ENCODE data around the gene KHK.

Gene KHK

GRCh38 chr2:27065128-27065527, 21.4 kb upstream of the KHK start:
- Histone ChIP-seq H3K4me1 (ENCODE audit: control insufficient read depth in 1 of 2, insufficient read depth in 2 of 2, low read length in 2 of 2) (peaks cover 11 to 27% of the 10 kb centered on the region in 2 donors), H3K36me3 (ENCODE audit: control insufficient read depth in 1 of 2, insufficient read depth in 2 of 2, low read length in 2 of 2) (peaks cover 18 to 33% of the 10 kb centered on the region in 2 donors), H3K27me3 (ENCODE audit: low read depth, low read length) (no peaks in the 10 kb centered on the region), H3K9me3 (ENCODE audit: control insufficient read depth in 1 of 2, low read length in 2 of 2) (no peaks in the 10 kb centered on the region), H3K4me3 (ENCODE audit: low read depth in 1 of 2, low read length in 2 of 2) (no peak overlapping the region), H3K27ac (ENCODE audit: low read length) (no peak overlapping the region)

GRCh38 chr2:27067385-27067784, 19.2 kb upstream of the KHK start:
- no peaks in the 10 kb centered on the region for H3K27me3 ChIP-seq (ENCODE audit: low read depth, low read length)
- peaks cover 15 to 37% of the 10 kb centered on the region in 2 donors for H3K4me1 ChIP-seq (ENCODE audit: control insufficient read depth in 1 of 2, insufficient read depth in 2 of 2, low read length in 2 of 2)
- H3K36me3 ChIP-seq (ENCODE audit: control insufficient read depth in 1 of 2, insufficient read depth in 2 of 2, low read length in 2 of 2) = peaks cover 18 to 29% of the 10 kb centered on the region in 2 donors

GRCh38 chr2:27069436-27069835, 17.1 kb upstream of the KHK start:
- H3K4me1 ChIP-seq (ENCODE audit: control insufficient read depth in 1 of 2, insufficient read depth in 2 of 2, low read length in 2 of 2) = peaks cover 18 to 57% of the 10 kb centered on the region in 2 donors

More at GRCh38 chr2:27067385-27067784, 19.2 kb upstream of the KHK start:
- H3K9me3 ChIP-seq (ENCODE audit: control insufficient read depth in 1 of 2, low read length in 2 of 2) = no peaks in the 10 kb centered on the region
- H3K27ac ChIP-seq (ENCODE audit: low read length) = no peak overlapping the region
- H3K4me3 ChIP-seq (ENCODE audit: low read depth in 1 of 2, low read length in 2 of 2) = no peak overlapping the region

GRCh38 chr2:27069961-27070618, 16.5 kb upstream of the KHK start:
- Histone ChIP-seq H3K36me3 (ENCODE audit: control insufficient read depth in 1 of 2, insufficient read depth in 2 of 2, low read length in 2 of 2) (peaks cover 13 to 27% of the 10 kb centered on the region in 2 donors), H3K27me3 (ENCODE audit: low read depth, low read length) (no peaks in the 10 kb centered on the region), H3K27ac (ENCODE audit: low read length) (peak overlapping the region; percentile 90), H3K9me3 (ENCODE audit: control insufficient read depth in 1 of 2, low read length in 2 of 2) (no peaks in the 10 kb centered on the region), H3K4me3 (ENCODE audit: low read depth in 1 of 2, low read length in 2 of 2) (peak overlapping the region; percentile 97 to 98), H3K4me1 (ENCODE audit: control insufficient read depth in 1 of 2, insufficient read depth in 2 of 2, low read length in 2 of 2) (peaks cover 23 to 64% of the 10 kb centered on the region in 2 donors)

More at GRCh38 chr2:27069436-27069835, 17.1 kb upstream of the KHK start:
- Histone ChIP-seq H3K27me3 (ENCODE audit: low read depth, low read length) (no peaks in the 10 kb centered on the region), H3K4me3 (ENCODE audit: low read depth in 1 of 2, low read length in 2 of 2) (no peak overlapping the region), H3K36me3 (ENCODE audit: control insufficient read depth in 1 of 2, insufficient read depth in 2 of 2, low read length in 2 of 2) (peaks cover 13 to 29% of the 10 kb centered on the region in 2 donors), H3K9me3 (ENCODE audit: control insufficient read depth in 1 of 2, low read length in 2 of 2) (no peaks in the 10 kb centered on the region), H3K27ac (ENCODE audit: low read length) (no peak overlapping the region)

- Histone ChIP-seq H3K4me1 (ENCODE audit: control insufficient read depth in 1 of 2, insufficient read depth in 2 of 2, low read length in 2 of 2) (peaks cover 23 to 70% of the 10 kb centered on the region in 2 donors), H3K27me3 (ENCODE audit: low read depth, low read length) (no peaks in the 10 kb centered on the region), H3K27ac (ENCODE audit: low read length) (peak overlapping the region; percentile 90)
Measured at GRCh38 chr2:27070653-27071276, 15.8 kb upstream of the KHK start.

GRCh38 chr2:27071277-27071989, 15.1 kb upstream of the KHK start, which contains the start of gene OST4:
Gene OST4, minus strand, starts transcription at chr2:27071654.
- no peaks in the 10 kb centered on the region for H3K27me3 ChIP-seq (ENCODE audit: low read depth, low read length)
- peaks cover 23 to 73% of the 10 kb centered on the region in 2 donors for H3K4me1 ChIP-seq (ENCODE audit: control insufficient read depth in 1 of 2, insufficient read depth in 2 of 2, low read length in 2 of 2)
- H3K27ac ChIP-seq (ENCODE audit: low read length) = peak within 1 kb of the TSS; percentile 90
- H3K36me3 ChIP-seq (ENCODE audit: control insufficient read depth in 1 of 2, insufficient read depth in 2 of 2, low read length in 2 of 2) = peaks cover 8 to 23% of the 10 kb centered on the region in 2 donors
- peak within 1 kb of the TSS; percentile 97 to 98 for H3K4me3 ChIP-seq (ENCODE audit: low read depth in 1 of 2, low read length in 2 of 2)
- H3K9me3 ChIP-seq (ENCODE audit: control insufficient read depth in 1 of 2, low read length in 2 of 2) = no peaks in the 10 kb centered on the region

More at GRCh38 chr2:27070653-27071276, 15.8 kb upstream of the KHK start:
- Histone ChIP-seq H3K36me3 (ENCODE audit: control insufficient read depth in 1 of 2, insufficient read depth in 2 of 2, low read length in 2 of 2) (peaks cover 8 to 23% of the 10 kb centered on the region in 2 donors), H3K9me3 (ENCODE audit: control insufficient read depth in 1 of 2, low read length in 2 of 2) (no peaks in the 10 kb centered on the region), H3K4me3 (ENCODE audit: low read depth in 1 of 2, low read length in 2 of 2) (peak overlapping the region; percentile 97 to 98)

GRCh38 chr2:27071990-27072830, 14.4 kb upstream of the KHK start:
- Histone ChIP-seq H3K27ac (ENCODE audit: low read length) (peak overlapping the region; percentile 88), H3K36me3 (ENCODE audit: control insufficient read depth in 1 of 2, insufficient read depth in 2 of 2, low read length in 2 of 2) (peaks cover 8 to 23% of the 10 kb centered on the region in 2 donors), H3K4me3 (ENCODE audit: low read depth in 1 of 2, low read length in 2 of 2) (peak overlapping the region; percentile 60 to 97), H3K4me1 (ENCODE audit: control insufficient read depth in 1 of 2, insufficient read depth in 2 of 2, low read length in 2 of 2) (peaks cover 23 to 77% of the 10 kb centered on the region in 2 donors), H3K9me3 (ENCODE audit: control insufficient read depth in 1 of 2, low read length in 2 of 2) (no peaks in the 10 kb centered on the region), H3K27me3 (ENCODE audit: low read depth, low read length) (no peaks in the 10 kb centered on the region)

GRCh38 chr2:27072920-27073319, 13.7 kb upstream of the KHK start:
- Histone ChIP-seq H3K27me3 (ENCODE audit: low read depth, low read length) (no peaks in the 10 kb centered on the region), H3K4me3 (ENCODE audit: low read depth in 1 of 2, low read length in 2 of 2) (peak overlapping the region in 1 of 2 donors; percentile 97), H3K4me1 (ENCODE audit: control insufficient read depth in 1 of 2, insufficient read depth in 2 of 2, low read length in 2 of 2) (peaks cover 23 to 73% of the 10 kb centered on the region in 2 donors), H3K36me3 (ENCODE audit: control insufficient read depth in 1 of 2, insufficient read depth in 2 of 2, low read length in 2 of 2) (peaks cover 8 to 16% of the 10 kb centered on the region in 2 donors), H3K27ac (ENCODE audit: low read length) (peak overlapping the region; percentile 88), H3K9me3 (ENCODE audit: control insufficient read depth in 1 of 2, low read length in 2 of 2) (no peaks in the 10 kb centered on the region)

- Histone ChIP-seq H3K27ac (ENCODE audit: low read length) (peak overlapping the region; percentile 28), H3K36me3 (ENCODE audit: control insufficient read depth in 1 of 2, insufficient read depth in 2 of 2, low read length in 2 of 2) (peaks cover 6 to 8% of the 10 kb centered on the region in 2 donors), H3K4me1 (ENCODE audit: control insufficient read depth in 1 of 2, insufficient read depth in 2 of 2, low read length in 2 of 2) (peaks cover 23 to 64% of the 10 kb centered on the region in 2 donors), H3K27me3 (ENCODE audit: low read depth, low read length) (no peaks in the 10 kb centered on the region), H3K4me3 (ENCODE audit: low read depth in 1 of 2, low read length in 2 of 2) (no peak overlapping the region), H3K9me3 (ENCODE audit: control insufficient read depth in 1 of 2, low read length in 2 of 2) (no peaks in the 10 kb centered on the region)
Measured at GRCh38 chr2:27073782-27074181, 12.8 kb upstream of the KHK start.

GRCh38 chr2:27074738-27075565, 11.6 kb upstream of the KHK start:
- Histone ChIP-seq H3K27me3 (ENCODE audit: low read depth, low read length) (no peaks in the 10 kb centered on the region), H3K4me3 (ENCODE audit: low read depth in 1 of 2, low read length in 2 of 2) (no peak overlapping the region), H3K27ac (ENCODE audit: low read length) (no peak overlapping the region), H3K36me3 (ENCODE audit: control insufficient read depth in 1 of 2, insufficient read depth in 2 of 2, low read length in 2 of 2) (no peaks in the 10 kb centered on the region), H3K9me3 (ENCODE audit: control insufficient read depth in 1 of 2, low read length in 2 of 2) (no peaks in the 10 kb centered on the region), H3K4me1 (ENCODE audit: control insufficient read depth in 1 of 2, insufficient read depth in 2 of 2, low read length in 2 of 2) (peaks cover 16 to 53% of the 10 kb centered on the region in 2 donors)

Data from muscle layer of duodenum (tissue), 2 donors.